OCI-LY3 (cell line): ENCODE data around the gene SENP6.

Source experiments
- EZH2phosphoT487 ChIP-seq: fragments of 200-600 bp; shearing (Covaris generic); IDR thresholded peaks from 2 replicates; pipeline ENCODE4 v1.6.1; 2018; ENCODE audit warnings: antibody characterized with exemption, mixed run types, low read depth
- TF ChIP-seq, protein P1 (sequence below): fragments of 200-600, 300-600 bp; sonication (generic); IDR thresholded peaks from 2 replicates; pipeline ENCODE4 v1.5.1; 2014; ENCODE audit warnings: antibody characterized with exemption, low read length, low read depth

DNA sequence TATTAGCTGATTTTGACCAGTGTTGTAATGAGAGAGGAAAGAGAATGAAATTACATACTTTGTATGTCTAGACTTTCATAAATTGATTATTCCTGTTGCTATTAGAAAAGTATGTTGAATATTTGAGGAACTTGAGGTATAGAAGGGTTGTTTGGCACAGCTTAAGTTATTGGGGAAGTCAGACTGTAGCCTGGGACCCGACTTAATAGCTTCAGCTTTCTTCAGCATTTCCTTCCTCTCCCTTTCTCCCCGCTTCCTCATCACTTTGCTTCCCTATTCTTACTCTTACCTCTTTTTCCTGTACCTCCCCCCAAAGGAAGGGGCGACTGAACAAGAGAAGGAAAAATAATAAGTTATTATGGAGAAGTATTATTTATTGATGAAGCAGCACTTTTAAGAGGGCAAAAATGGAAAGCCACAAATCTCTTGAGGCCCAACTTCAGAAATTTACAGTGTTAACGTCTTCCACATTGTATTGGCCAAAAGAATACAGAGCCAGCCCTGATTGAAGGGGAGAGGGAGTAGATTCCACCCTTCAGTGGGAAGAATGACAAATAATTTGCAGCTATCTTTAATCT lies 7.4 kb downstream of the SENP6 start:
- TF ChIP-seq, protein P1, sequence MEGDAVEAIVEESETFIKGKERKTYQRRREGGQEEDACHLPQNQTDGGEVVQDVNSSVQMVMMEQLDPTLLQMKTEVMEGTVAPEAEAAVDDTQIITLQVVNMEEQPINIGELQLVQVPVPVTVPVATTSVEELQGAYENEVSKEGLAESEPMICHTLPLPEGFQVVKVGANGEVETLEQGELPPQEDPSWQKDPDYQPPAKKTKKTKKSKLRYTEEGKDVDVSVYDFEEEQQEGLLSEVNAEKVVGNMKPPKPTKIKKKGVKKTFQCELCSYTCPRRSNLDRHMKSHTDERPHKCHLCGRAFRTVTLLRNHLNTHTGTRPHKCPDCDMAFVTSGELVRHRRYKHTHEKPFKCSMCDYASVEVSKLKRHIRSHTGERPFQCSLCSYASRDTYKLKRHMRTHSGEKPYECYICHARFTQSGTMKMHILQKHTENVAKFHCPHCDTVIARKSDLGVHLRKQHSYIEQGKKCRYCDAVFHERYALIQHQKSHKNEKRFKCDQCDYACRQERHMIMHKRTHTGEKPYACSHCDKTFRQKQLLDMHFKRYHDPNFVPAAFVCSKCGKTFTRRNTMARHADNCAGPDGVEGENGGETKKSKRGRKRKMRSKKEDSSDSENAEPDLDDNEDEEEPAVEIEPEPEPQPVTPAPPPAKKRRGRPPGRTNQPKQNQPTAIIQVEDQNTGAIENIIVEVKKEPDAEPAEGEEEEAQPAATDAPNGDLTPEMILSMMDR: no peak
- TF ChIP-seq EZH2phosphoT487: no peak
